ENCODE results near the gene KRT37.
"Not testable (repeated sequence)": the region's sequence is repeated elsewhere in the genome, so short reads cannot be mapped to it uniquely, and the experiment has no call there.

Gene KRT37

GRCh38 chr17:41448506-41448905, 24.1 kb upstream of the KRT37 start:
- DNase-seq (ENCODE audit: low spot score): no peak
- Mint-ChIP-seq H3K9me3 (no peaks in the 10 kb centered on the region), H3K36me3 (ENCODE audit: low read depth) (no peaks in the 10 kb centered on the region), H3K27me3 (ENCODE audit: low read depth) (peaks cover 19% of the 10 kb centered on the region), H3K4me3 (no peak overlapping the region), H3K4me1 (ENCODE audit: low read depth) (no peaks in the 10 kb centered on the region), H3K27ac (no peak overlapping the region)

- H3K27me3 Mint-ChIP-seq (ENCODE audit: low read depth): peaks cover 21% of the 10 kb centered on the region
- no peaks in the 10 kb centered on the region for H3K4me1 Mint-ChIP-seq (ENCODE audit: low read depth)
- DNase-seq (ENCODE audit: low spot score): no peak
- H3K9me3 Mint-ChIP-seq: no peaks in the 10 kb centered on the region
- H3K4me3 Mint-ChIP-seq: no peak overlapping the region
- no peak overlapping the region for H3K27ac Mint-ChIP-seq
- no peaks in the 10 kb centered on the region for H3K36me3 Mint-ChIP-seq (ENCODE audit: low read depth)
These were observed 22.4 kb upstream of the KRT37 start for GRCh38 chr17:41446806-41447205.

GRCh38 chr17:41444640-41445039, 20.3 kb upstream of the KRT37 start:
- Mint-ChIP-seq H3K27me3 (ENCODE audit: low read depth) (peaks cover 13% of the 10 kb centered on the region), H3K9me3 (no peaks in the 10 kb centered on the region)

GRCh38 chr17:41444186-41444585, 19.8 kb upstream of the KRT37 start:
- no peaks in the 10 kb centered on the region for H3K4me1 Mint-ChIP-seq (ENCODE audit: low read depth)
- H3K27ac Mint-ChIP-seq: no peak overlapping the region
- H3K4me3 Mint-ChIP-seq: no peak overlapping the region
- H3K36me3 Mint-ChIP-seq (ENCODE audit: low read depth): no peaks in the 10 kb centered on the region
- peaks cover 13% of the 10 kb centered on the region for H3K27me3 Mint-ChIP-seq (ENCODE audit: low read depth)
- DNase-seq (ENCODE audit: low spot score): no peak
- H3K9me3 Mint-ChIP-seq: no peaks in the 10 kb centered on the region

More at GRCh38 chr17:41444640-41445039, 20.3 kb upstream of the KRT37 start:
- no peak for DNase-seq (ENCODE audit: low spot score)
- no peaks in the 10 kb centered on the region for H3K36me3 Mint-ChIP-seq (ENCODE audit: low read depth)
- H3K4me1 Mint-ChIP-seq (ENCODE audit: low read depth): no peaks in the 10 kb centered on the region
- H3K4me3 Mint-ChIP-seq: no peak overlapping the region
- no peak overlapping the region for H3K27ac Mint-ChIP-seq

- DNase-seq (ENCODE audit: low spot score): no peak
- peaks cover 13% of the 10 kb centered on the region for H3K27me3 Mint-ChIP-seq (ENCODE audit: low read depth)
These were observed 18.4 kb upstream of the KRT37 start for GRCh38 chr17:41442739-41443138.

GRCh38 chr17:41440531-41441033, 16.2 kb upstream of the KRT37 start, which contains the start of gene KRT38:
Gene KRT38, minus strand, starts transcription at chr17:41440983. Its CDS starts 62 bp downstream, at chr17:41440921.
- no peaks in the 10 kb centered on the region for H3K9me3 Mint-ChIP-seq
- no peak within 1 kb of the TSS for H3K27ac Mint-ChIP-seq
- H3K4me1 Mint-ChIP-seq (ENCODE audit: low read depth): no peaks in the 10 kb centered on the region
- H3K4me3 Mint-ChIP-seq: no peak within 1 kb of the TSS
- no peak for DNase-seq (ENCODE audit: low spot score)
- no peaks in the 10 kb centered on the region for H3K36me3 Mint-ChIP-seq (ENCODE audit: low read depth)
- H3K27me3 Mint-ChIP-seq (ENCODE audit: low read depth): peaks cover 13% of the 10 kb centered on the region

More at GRCh38 chr17:41442739-41443138, 18.4 kb upstream of the KRT37 start:
- Mint-ChIP-seq H3K36me3 (ENCODE audit: low read depth) (no peaks in the 10 kb centered on the region), H3K4me3 (no peak overlapping the region), H3K4me1 (ENCODE audit: low read depth) (no peaks in the 10 kb centered on the region), H3K9me3 (no peaks in the 10 kb centered on the region), H3K27ac (no peak overlapping the region)

- no peaks in the 10 kb centered on the region for H3K36me3 Mint-ChIP-seq (ENCODE audit: low read depth)
- H3K9me3 Mint-ChIP-seq: no peaks in the 10 kb centered on the region
- no peak overlapping the region for H3K4me3 Mint-ChIP-seq
- H3K27ac Mint-ChIP-seq: no peak overlapping the region
- no peaks in the 10 kb centered on the region for H3K4me1 Mint-ChIP-seq (ENCODE audit: low read depth)
- H3K27me3 Mint-ChIP-seq (ENCODE audit: low read depth): peaks cover 11% of the 10 kb centered on the region
- DNase-seq (ENCODE audit: low spot score): no peak
These were observed 15.0 kb upstream of the KRT37 start for GRCh38 chr17:41439375-41439774.

GRCh38 chr17:41437769-41438168, 13.4 kb upstream of the KRT37 start:
- Mint-ChIP-seq H3K4me1 (ENCODE audit: low read depth) (no peaks in the 10 kb centered on the region), H3K36me3 (ENCODE audit: low read depth) (no peaks in the 10 kb centered on the region), H3K27me3 (ENCODE audit: low read depth) (peaks cover 2% of the 10 kb centered on the region), H3K27ac (no peak overlapping the region), H3K4me3 (no peak overlapping the region), H3K9me3 (no peaks in the 10 kb centered on the region)
- DNase-seq (ENCODE audit: low spot score): no peak

GRCh38 chr17:41437254-41437653, 12.9 kb upstream of the KRT37 start:
- no peaks in the 10 kb centered on the region for H3K27me3 Mint-ChIP-seq (ENCODE audit: low read depth)
- DNase-seq (ENCODE audit: low spot score): no peak
- H3K36me3 Mint-ChIP-seq (ENCODE audit: low read depth): no peaks in the 10 kb centered on the region
- no peaks in the 10 kb centered on the region for H3K4me1 Mint-ChIP-seq (ENCODE audit: low read depth)
- no peak overlapping the region for H3K4me3 Mint-ChIP-seq
- H3K27ac Mint-ChIP-seq: no peak overlapping the region
- H3K9me3 Mint-ChIP-seq: no peaks in the 10 kb centered on the region

GRCh38 chr17:41434415-41434814, 10.0 kb upstream of the KRT37 start:
- peaks cover 2% of the 10 kb centered on the region for H3K27me3 Mint-ChIP-seq (ENCODE audit: low read depth)
- no peaks in the 10 kb centered on the region for H3K4me1 Mint-ChIP-seq (ENCODE audit: low read depth)
- H3K4me3 Mint-ChIP-seq: no peak overlapping the region
- no peak for DNase-seq (ENCODE audit: low spot score)
- no peak overlapping the region for H3K27ac Mint-ChIP-seq
- no peaks in the 10 kb centered on the region for H3K36me3 Mint-ChIP-seq (ENCODE audit: low read depth)
- no peaks in the 10 kb centered on the region for H3K9me3 Mint-ChIP-seq

- Mint-ChIP-seq H3K27ac (no peak overlapping the region), H3K4me3 (no peak overlapping the region), H3K4me1 (ENCODE audit: low read depth) (no peaks in the 10 kb centered on the region), H3K27me3 (ENCODE audit: low read depth) (peaks cover 2% of the 10 kb centered on the region), H3K9me3 (no peaks in the 10 kb centered on the region), H3K36me3 (ENCODE audit: low read depth) (no peaks in the 10 kb centered on the region)
- no peak for DNase-seq (ENCODE audit: low spot score)
These were observed 9.6 kb upstream of the KRT37 start for GRCh38 chr17:41434005-41434404.

- no peak for DNase-seq (ENCODE audit: low spot score)
- no peak overlapping the region for H3K27ac Mint-ChIP-seq
- H3K4me3 Mint-ChIP-seq: no peak overlapping the region
These were observed 9.2 kb upstream of the KRT37 start for GRCh38 chr17:41433586-41433985.

GRCh38 chr17:41430376-41430775, 6.0 kb upstream of the KRT37 start:
- H3K9me3 Mint-ChIP-seq; H3K4me1 Mint-ChIP-seq (ENCODE audit: low read depth); DNase-seq (ENCODE audit: low spot score); H3K27ac Mint-ChIP-seq; H3K27me3 Mint-ChIP-seq (ENCODE audit: low read depth); H3K4me3 Mint-ChIP-seq; H3K36me3 Mint-ChIP-seq (ENCODE audit: low read depth): not testable (repeated sequence)

More at GRCh38 chr17:41433586-41433985, 9.2 kb upstream of the KRT37 start:
- H3K4me1 Mint-ChIP-seq (ENCODE audit: low read depth): no peaks in the 10 kb centered on the region
- H3K27me3 Mint-ChIP-seq (ENCODE audit: low read depth): peaks cover 2% of the 10 kb centered on the region
- H3K9me3 Mint-ChIP-seq: no peaks in the 10 kb centered on the region
- no peaks in the 10 kb centered on the region for H3K36me3 Mint-ChIP-seq (ENCODE audit: low read depth)

GRCh38 chr17:41429667-41430066, 5.3 kb upstream of the KRT37 start:
- H3K4me1 Mint-ChIP-seq (ENCODE audit: low read depth): no peaks in the 10 kb centered on the region
- no peak overlapping the region for H3K4me3 Mint-ChIP-seq

GRCh38 chr17:41428591-41429291, 4.4 kb upstream of the KRT37 start:
- DNase-seq (ENCODE audit: low spot score): no peak
- Mint-ChIP-seq H3K4me1 (ENCODE audit: low read depth) (no peaks in the 10 kb centered on the region), H3K4me3 (no peak overlapping the region), H3K9me3 (no peaks in the 10 kb centered on the region), H3K27ac (no peak overlapping the region), H3K36me3 (ENCODE audit: low read depth) (no peaks in the 10 kb centered on the region), H3K27me3 (ENCODE audit: low read depth) (peaks cover 2% of the 10 kb centered on the region)

More at GRCh38 chr17:41429667-41430066, 5.3 kb upstream of the KRT37 start:
- Mint-ChIP-seq H3K27ac (no peak overlapping the region), H3K36me3 (ENCODE audit: low read depth) (no peaks in the 10 kb centered on the region), H3K9me3 (no peaks in the 10 kb centered on the region), H3K27me3 (ENCODE audit: low read depth) (peaks cover 2% of the 10 kb centered on the region)
- no peak for DNase-seq (ENCODE audit: low spot score)

Data from T-helper 2 cell treated with Interferon-gamma antibody and Interleukin-4, amounts not matched to agents 5 μg/mL and 100 μg/mL, for 36 hours (primary cell).